GM03348 (cell line): ENCODE results near the gene TRAPPC14.

Source experiments
- DNase-seq: peaks from one replicate; pipeline ENCODE4 v3.0.0; 2012; ENCODE audit warnings: low spot score

TRAPPC14 gene

DNA sequence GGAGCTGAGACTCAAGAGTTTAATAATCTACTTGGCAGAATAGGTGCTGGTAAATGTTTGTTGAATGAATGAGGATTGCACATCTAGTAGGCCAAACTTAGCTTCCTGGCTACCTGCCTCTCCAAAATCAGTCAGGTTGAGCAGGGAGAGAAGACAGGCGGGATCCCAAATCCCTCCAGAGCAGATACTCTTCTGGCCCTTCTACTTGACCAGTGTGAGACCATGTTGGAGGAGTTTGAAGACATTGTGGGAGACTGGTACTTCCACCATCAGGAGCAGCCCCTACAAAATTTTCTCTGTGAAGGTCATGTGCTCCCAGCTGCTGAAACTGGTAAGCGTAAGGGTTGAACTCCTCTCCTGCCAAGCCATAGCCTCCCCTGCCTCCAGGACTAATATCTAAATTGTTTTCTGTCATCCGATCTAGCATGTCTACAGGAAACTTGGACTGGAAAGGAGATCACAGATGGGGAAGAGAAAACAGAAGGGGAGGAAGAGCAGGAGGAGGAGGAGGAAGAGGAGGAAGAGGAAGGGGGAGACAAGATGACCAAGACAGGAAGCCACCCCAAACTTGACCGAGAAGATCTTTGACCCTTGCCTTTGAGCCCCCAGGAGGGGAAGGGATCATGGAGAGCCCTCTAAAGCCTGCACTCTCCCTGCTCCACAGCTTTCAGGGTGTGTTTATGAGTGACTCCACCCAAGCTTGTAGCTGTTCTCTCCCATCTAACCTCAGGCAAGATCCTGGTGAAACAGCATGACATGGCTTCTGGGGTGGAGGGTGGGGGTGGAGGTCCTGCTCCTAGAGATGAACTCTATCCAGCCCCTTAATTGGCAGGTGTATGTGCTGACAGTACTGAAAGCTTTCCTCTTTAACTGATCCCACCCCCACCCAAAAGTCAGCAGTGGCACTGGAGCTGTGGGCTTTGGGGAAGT is 34.0 kb downstream of the TRAPPC14 start:
- DNase-seq, result no peak

DNA sequence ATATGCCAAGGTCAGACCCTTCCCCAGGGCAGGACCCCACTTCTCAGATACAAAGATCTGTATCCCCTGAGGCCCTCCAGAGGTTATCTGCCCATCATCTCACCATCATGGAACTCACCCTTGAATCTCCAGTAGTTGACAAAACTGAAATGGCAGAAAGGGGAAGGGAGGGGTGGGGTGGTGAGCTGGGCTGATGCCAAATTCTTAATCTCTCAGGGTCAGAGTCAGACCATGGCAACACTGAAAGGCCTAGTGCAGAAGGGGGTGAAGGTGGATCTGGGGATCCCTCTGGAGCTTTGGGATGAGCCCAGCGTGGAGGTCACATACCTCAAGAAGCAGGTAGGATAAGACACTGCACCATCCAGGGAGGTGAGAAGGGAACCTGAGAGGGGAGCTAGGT is 36.0 kb downstream of the TRAPPC14 start:
- no peak for DNase-seq

DNA sequence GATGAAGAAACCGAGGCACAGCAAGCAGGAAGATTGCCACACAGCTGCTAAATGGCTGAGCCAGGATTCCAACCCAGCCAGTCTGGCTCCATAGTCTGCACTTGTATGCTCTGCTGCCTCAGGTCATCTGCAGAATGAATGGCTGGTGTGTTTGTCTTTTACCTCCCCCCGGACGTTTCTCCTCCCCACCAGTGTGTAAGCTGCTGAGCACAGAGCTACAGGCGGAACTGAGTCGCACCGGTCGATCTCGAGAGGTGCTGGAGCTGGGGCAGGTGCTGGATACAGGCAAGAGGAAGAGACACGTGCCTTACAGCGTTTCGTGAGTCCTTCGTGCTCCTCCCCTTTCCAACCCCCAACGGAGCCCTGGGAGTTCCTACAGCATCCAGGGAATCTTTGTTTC is 36.5 kb downstream of the TRAPPC14 start:
- DNase-seq, result no peak

DNA sequence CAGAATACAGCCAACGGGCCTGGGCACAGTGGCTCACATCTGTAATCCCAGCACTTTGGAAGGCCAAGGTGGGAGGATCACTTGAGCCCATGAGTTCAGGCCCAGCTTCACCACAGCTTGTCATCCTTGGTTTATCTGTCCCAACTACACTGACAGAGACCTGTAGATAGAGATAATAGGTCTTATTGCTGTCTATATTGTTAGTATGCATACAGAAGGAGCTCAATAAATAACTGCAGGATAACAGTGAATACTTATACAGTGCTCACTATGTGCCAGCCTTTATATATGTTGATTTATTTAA is 37.8 kb downstream of the TRAPPC14 start:
- no peak for DNase-seq

DNA sequence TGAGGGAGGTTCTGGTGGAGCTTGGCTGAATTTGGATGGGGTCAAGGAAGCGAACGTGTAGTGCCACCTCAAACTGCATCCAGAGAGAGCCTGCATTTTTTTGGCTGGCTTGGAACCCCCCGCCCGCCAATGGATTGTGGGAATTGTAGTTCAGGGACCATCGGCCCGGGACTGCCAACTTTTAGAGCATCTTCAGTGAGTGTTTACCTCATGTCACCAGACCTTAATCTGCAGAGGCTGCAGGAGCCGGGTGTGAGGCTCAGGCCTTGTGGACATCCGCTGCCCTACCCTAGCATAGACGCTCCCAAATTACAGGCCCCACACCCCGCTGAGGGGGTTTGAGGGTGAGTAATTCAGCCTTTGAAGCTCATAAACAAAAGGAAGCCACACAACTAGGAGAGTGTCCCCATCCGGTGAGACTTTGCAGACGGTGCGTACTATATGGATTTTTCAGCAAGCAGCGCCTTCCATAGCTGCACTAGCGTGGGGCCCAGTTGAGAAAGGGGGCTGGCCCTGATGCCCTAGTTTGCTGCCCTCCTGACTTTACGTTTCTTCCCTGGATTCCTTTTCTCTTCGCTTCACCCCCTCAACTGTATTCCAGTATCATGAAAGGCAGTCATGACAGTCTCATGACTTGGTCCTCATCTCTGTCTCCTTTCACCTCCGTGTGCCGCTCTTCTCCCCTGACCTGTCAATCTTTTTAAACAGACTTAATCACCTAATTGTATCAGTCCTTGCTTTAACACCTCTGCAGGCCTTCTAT is 38.4 kb downstream of the TRAPPC14 start:
- DNase-seq, result peak; percentile 73

DNA sequence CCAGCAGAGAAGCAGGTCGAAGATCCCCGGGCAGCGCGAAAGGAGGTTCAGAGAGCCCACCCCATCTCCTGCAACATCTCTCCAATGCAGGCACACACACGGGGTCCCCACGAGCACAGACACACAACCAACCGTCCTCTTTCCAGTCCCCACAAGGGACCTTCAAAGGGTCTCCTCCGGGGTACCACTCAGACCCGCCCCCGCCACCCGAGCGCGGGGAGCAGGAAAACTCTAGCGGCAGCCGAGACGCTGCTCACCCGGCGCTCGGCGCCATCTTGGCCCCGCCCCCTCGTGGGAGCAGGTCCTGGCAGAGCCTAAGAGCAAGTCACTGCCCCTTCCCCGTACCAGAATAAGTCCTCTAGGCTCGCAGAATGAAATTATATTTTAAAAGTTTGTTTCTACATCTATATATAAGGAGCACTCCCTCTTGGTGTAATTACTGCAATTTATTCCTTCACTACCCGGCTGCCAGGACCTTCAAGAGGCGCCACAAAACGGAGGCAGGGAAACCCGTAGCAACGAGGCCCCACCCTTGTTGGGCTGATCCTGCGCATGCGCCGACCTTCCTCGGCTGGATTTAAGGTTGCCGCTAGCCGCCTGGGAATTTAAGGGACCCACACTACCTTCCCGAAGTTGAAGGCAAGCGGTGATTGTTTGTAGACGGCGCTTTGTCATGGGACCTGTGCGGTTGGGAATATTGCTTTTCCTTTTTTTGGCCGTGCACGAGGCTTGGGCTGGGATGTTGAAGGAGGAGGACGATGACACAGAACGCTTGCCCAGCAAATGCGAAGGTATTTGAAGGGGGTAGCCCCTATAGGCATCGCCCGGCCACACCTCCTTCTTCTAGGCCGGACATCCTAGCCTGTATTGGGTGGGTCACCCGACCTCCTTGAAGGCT is 39.2 kb downstream of the TRAPPC14 start, which contains the start of the genes CNPY4 and TAF6:
Gene CNPY4, plus strand, starts transcription at position 563 of the 898 bp plus-strand sequence. Its CDS starts 111 bp downstream, at position 674.
Gene TAF6, minus strand, starts transcription at position 287 of the 898 bp plus-strand sequence. CDS start 5,149 bp downstream, outside the sequence.
- DNase-seq, result peak; percentile 99

DNA sequence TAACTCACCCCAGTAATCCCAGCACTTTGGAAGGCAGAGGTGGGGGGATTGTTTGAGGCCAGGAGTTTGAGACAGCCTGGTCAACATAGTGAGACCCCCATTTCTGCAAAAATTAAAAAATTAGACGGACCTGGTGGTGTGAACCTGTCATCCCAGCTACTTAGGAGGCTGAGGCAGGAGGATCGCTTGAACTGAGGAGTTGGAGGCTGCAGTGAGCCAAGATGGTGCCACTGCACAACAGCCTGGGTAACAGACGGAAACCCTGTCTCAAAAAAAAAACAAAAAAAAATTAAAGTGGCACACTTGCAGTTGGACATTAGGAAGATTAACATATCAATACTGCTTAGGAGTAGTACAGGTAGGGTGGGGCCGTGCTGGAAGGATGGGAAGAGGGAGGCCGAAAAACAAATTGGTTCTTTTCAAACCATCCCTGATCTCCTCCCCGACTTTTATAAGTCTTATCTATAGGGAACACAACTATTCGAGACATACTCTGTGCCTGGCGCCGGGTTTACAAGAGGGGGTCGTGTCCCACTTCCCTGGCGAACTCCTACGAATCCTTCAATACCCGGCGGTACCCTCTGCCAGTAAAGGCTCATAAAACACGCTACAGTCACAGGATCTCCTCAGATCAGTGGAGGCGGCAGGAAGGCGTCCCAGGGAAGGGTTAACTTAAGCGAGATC is 40.0 kb downstream of the TRAPPC14 start:
- DNase-seq, result no peak

DNA sequence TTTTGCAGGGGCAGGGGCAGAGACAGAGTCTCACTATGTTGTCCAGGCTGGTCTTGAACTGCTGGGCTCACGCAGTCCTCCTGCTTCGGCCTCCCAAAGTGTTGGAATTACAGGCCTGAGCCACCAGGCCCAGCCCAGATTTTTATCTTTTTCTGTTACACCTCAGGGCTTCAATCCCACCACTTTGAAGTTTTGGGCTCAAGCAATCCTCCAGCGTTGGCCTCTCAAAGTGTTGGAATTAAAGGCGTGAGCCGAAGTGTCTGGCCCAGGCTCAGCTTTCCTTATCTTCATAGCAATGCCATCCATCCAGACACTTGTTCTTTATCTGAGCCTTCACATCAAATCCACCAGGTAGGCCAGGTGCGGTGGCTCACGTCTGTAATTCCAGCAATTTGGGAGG is 43.5 kb downstream of the TRAPPC14 start:
- no peak for DNase-seq

DNA sequence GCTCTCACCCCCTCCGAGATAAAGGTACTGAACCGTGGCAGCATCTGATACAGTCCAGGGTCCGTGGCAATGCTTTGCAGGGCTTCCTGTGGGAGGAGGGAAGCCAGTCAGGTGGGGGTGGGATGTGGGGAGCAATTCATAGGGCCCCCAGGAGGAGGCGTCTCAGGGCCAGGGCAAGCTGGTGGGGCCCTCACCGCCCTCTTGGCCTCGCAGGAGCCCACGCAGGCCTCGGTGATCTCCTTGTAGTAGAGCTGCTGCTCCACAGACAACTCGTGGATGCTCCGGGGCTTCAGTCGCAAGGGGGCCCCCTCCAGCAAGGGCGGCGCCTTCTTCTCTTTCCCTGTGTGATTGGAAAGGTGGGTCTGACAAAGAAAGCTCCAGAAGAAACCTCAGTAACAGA is 46.6 kb downstream of the TRAPPC14 start:
- no peak for DNase-seq

DNA sequence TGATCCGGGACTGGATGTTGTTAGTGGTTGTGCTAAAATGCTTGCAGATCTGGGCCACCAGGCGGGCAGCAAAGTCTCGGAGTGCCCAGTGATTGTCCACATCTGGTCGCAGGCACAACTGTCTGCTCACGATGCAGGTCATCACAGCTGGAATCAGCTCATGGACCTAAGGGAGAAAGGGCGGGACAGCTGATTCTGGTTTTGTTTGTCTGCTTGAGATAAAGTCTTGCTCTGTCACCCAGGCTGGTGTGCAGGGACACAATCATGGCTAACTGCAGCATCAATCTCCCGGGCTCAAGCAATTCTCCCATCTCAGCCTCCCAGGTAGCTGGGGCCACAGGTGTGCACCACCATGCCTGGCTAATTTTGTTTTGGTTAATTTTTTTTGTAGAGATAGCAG is 47.4 kb downstream of the TRAPPC14 start:
- no peak for DNase-seq

DNA sequence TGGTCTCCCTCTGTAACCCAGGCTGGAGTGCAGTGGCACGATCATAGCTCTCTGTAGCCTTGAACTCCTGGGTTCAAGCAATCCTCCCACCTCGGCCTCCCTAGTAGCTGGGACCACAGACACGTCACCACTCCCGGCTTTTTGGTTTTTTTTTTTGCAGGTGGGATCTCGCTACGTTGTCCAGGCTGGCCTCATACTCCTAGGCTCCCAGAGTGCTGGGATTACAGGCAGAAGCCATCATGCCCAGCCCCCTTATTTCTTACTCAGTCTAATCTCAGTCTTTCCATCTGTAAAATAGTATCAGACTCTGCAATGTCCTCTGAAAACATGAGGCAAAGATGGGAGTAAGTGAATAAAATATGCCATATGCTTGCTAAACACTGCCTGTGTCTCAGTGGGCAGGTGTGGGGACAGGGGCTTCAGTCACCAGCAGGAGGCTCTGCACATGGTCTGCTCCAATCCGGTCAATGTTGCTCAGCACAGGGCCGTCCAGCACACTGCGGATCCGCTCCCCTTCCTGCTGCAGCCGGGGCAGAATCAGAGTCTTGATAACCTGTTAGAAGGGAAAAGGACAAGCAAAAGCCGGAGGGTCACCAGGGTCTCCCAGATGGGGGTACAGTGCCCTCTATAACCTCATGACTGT is 48.9 kb downstream of the TRAPPC14 start:
- DNase-seq, result no peak

DNA sequence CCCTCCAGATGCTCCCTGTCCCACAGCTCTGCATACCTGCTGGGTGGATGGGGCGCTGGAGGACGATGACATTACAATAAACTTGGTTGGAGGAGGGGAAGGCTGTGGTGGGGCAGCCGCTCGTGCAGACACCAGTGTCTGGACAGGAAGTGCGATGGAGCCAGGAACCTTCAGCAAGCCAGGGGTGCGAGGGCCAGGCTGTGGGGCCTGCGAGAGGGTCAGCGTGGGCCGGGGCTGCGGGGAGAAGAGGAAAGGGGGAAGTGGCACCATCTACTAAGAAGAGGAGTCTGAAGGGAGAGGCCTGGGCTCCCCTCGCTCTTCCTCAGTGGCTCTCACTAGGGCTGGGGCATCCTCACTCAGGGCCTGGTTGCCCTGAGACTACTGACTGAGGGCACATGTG is 50.6 kb downstream of the TRAPPC14 start:
- DNase-seq, result no peak

DNA sequence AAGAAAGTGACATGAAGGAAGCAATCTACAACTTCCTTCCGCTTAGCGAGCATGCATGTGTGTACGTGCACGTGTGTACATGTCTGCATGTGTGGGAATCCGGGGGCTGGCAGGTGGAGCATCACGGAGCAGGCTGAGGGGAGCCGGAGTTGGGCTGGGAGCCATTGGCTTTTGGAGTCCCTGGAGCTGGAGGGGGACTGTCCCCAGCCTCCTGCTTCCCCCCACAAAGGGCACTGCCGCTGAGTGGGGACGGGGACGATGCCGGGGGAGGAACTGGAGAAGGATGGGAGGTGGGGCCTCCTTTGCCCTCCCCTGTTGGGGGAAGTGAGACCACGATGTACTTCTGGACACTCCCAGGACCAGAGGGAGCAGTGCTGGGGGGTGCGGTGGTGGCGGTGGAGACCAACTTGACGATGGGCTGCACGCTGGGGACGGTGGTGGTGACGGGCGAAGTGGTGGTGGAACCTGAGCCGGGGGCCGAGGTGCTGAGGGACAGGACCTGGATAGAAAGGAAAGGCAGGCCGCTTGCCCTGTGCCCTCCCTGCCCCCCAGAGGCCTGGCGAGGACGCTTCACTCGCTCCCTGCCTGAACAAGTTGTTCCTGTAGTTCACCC is 51.3 kb downstream of the TRAPPC14 start:
- DNase-seq, result no peak

DNA sequence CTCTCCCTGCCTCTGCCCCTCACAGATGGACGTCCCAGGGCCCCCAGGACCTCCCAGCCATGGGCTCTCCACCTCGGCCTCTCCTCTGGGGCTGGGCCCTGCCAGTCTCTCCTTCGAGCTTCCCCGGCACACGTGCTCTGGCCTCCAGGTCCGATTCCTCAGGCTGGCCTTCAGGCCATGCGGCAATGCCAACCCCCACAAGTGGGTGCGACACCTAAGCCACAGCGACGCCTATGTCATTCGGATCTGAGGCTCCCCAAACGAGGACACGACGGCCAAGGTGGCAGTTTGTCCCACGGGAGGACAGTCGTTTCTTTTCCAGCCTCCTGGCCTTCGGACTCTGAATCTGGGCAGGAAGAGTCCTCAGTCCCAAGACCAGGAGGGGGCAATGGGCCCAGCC is 51.9 kb downstream of the TRAPPC14 start:
- no peak for DNase-seq

DNA sequence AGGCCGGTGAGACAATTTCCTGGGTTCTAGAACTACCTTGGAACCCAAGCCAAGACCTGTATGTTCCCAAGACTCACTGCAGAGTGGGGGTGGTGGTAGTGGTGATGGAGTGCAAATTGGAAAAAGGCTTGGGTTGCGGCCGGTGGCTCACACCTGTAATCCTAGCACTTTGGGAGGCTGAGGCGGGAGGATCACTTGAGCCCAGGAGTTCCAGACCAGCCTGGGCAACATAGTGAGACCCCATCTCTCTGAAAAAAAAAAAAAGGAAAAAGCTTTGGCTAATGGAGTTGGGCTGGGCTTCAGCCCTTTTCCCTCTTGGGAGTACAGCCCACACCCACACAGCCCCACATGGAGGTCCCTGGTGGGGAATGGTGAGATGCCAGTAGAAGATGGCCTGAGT is 53.0 kb downstream of the TRAPPC14 start:
- no peak for DNase-seq
